ENCODE results near the gene DNAJA1.
"Not testable (repeated sequence)": the region's sequence is repeated elsewhere in the genome, so short reads cannot be mapped to it uniquely, and the experiment has no call there.

Gene DNAJA1

GRCh38 chr9:33082538-33083326 is 57.7 kb downstream of the DNAJA1 start:
- DNase-seq, result peak; percentile 15

GRCh38 chr9:33085672-33086071 is 60.6 kb downstream of the DNAJA1 start:
- DNase-seq, result not testable (repeated sequence)
